Kidney capillary endothelial cell (primary cell): Measurements from ENCODE around the gene CCHCR1.
"Not testable (repeated sequence)": the region's sequence is repeated elsewhere in the genome, so short reads cannot be mapped to it uniquely, and the experiment has no call there.

Experiments used
- DNase-seq: peaks from one replicate; pipeline ENCODE4 v3.0.0-alpha.2; 2018; ENCODE audit warnings: low spot score

The CCHCR1 gene

GRCh38 chr6:31157513-31158139 is at the start of gene CCHCR1:
Gene CCHCR1, minus strand, starts transcription at chr6:31157802. Its CDS starts 202 bp downstream, at chr6:31157600.
- DNase-seq: no peak

DNA sequence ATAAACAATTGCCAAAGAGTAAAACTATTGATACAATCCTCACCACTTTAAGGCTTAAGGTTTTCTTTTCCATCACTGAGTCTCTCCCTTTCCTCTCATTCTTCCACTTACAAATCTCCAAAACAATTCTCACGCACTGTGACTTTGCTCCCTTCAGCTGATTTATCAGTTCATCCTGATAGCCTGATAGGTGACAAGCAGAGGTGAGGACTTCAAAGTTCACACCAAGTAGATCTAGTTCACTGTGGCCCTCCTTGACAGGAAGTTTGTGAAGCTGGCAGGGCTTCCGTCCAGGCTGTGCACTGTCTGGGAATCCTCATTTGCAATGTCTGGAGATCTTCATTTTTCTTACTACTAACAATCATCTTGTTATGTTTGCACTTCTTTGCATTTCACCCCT is 48.0 kb upstream of the CCHCR1 start:
- no peak for DNase-seq

DNA sequence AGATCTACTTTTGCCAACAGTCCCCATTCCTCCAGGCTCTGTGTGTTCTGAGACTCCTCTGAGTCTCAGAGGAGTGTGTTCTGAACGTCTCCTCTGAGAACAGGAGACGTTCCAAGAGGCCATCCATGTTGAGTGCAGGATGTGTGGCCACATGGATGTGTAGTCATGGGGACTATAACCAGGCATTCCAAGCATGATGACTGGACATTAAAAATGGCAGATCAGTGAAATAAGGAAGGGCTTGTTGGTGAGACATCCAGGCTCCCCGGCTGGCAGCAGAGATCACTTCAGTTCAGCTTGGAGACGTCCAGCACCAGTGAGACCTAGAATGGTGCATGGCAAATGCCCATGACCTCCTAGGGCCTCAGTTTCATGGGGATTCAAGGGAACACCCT is 47.1 kb upstream of the CCHCR1 start:
- DNase-seq: no peak

DNA sequence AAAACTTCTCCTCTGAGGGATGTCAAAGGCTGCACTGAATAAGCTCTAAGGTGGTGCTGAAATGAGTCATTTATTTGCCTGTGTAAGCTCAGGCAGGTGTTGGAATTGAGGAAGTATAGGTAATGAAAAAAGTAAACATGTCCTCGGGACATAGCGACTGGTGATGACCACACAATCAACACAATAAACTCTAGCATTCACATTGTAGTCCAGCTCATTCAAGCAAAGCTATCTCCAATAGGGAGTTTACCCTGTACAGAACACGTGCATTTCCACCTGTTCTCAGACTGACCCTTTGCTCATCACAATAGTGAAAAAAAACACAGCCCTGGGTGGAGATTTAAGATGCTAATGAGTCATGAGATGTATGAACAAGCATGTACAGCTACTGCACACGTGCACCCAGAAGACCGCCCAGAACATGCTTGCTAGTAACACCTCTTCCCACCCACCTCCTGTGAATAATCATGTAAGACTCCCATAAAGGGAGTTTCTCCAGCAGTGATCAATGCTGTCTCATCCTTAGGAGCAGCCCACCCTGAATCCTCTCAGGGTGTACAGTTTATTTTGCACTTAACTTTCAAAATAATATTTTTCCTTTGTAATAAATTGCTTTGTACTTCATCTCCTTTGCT is 45.9 kb upstream of the CCHCR1 start:
- DNase-seq: peak; percentile 73

- DNase-seq: no peak
Observed at GRCh38 chr6:31202259-31203166, 44.9 kb upstream of the CCHCR1 start.

- not testable (repeated sequence) for DNase-seq
Observed at GRCh38 chr6:31199105-31199452, 41.5 kb upstream of the CCHCR1 start.

DNA sequence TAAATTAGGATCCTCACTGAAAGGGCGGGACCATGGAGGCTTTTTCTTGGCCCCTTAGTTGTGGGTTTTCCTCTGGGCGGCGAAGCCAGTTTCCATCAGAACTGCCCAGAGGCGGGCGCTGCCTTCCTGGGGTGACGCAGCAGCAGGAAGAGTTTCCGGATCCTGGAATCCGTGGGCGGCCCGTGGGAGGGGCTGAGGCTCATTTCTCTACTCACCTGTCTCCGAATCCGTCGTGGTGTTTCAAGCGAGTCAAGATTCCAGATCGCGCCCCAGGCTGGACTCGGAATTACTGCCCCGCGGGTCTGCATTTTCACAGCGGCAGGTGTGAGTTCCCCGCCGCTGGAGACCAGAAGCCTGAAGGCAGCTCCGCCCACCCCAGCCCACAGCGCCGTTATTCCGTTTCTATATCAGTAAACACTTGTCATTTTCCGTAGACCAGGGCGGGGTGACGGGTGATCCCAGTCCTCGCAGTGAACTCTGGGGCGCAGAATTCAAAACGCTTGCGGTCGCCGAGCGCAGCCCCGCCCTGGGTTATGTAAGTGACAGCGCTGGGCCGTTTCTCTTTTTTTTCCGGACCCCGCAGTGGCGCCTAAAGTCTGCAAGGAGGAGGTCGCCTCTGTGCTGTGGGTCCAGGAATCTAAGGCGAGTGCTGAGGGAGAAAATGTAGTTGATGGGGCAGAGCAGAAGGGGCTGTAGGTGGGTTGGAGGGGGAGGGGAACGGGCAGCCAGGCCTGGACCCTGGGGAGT is 40.1 kb upstream of the CCHCR1 start:
- DNase-seq: peak; percentile 82

GRCh38 chr6:31196251-31197022 is 38.8 kb upstream of the CCHCR1 start:
- not testable (repeated sequence) for DNase-seq

GRCh38 chr6:31195308-31195979 is 37.8 kb upstream of the CCHCR1 start:
- not testable (repeated sequence) for DNase-seq

DNA sequence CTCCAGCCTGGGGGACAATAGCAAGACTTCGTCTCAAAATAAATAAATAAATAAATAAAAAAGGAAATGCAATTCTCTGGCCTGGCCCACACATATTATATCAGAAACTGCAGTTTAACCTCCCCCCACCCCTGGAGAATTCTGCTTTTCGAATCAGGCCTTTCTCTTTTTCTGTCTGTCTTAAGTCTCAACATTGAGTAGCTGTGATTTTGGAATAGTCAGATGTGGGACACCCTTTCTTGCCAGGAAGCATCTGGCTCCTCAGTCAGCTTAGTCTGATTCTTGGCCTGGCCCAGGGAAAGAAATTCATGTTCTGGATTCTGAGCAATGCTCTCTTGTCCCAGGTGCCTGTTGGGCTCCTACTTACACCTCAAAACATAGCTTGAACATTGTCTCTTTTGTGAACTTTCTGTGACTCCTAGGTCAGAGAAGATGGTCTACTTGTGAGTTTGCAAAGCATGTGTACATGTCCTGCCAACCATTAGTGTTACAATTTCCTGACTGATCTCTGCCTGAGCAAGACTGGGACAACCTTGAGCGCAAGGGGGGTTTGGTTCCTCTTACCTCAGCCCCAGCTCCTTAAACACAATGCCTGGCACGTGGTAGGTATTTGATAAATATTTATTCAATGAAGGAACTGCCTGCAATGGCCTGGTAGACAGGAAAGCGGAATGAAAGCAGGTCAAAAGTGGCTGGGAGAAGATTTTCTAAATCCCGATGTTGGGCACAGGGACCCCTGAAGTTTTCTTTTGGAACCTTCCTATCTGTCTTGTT is 36.6 kb upstream of the CCHCR1 start:
- DNase-seq: no peak

DNA sequence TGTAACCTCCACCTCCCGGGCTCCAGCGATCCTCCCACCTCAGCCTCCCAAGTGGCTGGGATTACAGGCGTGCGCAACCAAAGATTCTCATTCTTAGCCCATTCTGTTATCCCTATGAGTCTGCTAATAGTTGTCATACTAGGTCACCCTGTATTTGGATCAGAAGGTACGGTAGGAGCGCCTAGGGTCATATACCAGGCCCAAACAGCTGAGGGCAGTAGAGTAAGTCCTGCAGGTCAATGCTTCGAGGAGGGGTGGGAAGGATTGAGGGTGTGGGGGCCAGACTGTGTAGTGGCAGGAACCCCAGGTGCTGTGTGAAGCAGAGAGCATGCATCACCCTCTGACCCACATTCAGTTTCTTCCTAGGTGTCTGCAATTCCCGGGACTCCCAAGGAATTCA is 35.6 kb upstream of the CCHCR1 start:
- DNase-seq: no peak

GRCh38 chr6:31192431-31193105 is 35.0 kb upstream of the CCHCR1 start:
- peak; percentile 59 for DNase-seq

GRCh38 chr6:31190488-31190887 is 32.9 kb upstream of the CCHCR1 start:
- DNase-seq: no peak

DNA sequence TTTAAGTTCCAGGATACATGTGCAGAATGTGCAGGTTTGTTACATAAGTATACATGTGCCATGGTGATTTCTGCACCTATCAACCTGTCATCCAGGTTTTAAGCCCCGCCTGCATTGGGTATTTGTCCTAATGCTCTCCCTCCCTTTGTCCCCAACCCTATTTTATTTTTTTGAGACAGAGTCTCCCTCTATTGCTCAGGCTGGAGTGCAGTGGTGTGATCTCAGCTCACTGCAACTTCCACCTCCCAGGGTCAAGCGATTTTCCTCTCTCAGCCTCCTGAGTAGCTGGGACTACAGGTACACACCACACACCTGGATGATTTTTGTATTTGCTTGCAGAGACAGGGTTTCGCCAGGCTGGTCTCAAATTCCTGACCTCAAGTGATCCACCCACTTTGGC is 31.6 kb upstream of the CCHCR1 start:
- not testable (repeated sequence) for DNase-seq

DNA sequence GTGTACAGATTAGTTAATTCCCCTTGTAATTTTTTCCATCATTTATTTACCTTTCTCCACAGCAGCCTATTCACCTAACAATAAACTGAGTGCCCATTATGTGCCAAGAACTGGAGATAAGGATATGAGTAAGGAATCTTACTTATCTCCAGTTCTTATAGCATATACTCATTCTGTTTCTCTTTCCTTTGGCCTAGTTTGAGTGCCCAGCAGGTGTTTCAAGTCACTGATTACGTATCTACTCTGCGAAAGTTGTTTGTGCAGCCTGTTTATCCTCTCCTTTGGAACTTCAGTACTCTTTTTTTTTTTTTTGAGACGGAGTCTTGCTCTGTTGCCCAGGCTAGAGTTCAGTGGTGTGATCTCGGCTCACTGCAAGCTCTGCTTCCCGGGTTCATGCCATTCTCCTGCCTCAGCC is 30.2 kb upstream of the CCHCR1 start:
- no peak for DNase-seq

- DNase-seq: no peak
Observed at GRCh38 chr6:31186052-31186734, 28.6 kb upstream of the CCHCR1 start.

- DNase-seq: not testable (repeated sequence)
Observed at GRCh38 chr6:31185695-31186051, 28.1 kb upstream of the CCHCR1 start.

- not testable (repeated sequence) for DNase-seq
Observed at GRCh38 chr6:31183859-31184258, 26.3 kb upstream of the CCHCR1 start.

DNA sequence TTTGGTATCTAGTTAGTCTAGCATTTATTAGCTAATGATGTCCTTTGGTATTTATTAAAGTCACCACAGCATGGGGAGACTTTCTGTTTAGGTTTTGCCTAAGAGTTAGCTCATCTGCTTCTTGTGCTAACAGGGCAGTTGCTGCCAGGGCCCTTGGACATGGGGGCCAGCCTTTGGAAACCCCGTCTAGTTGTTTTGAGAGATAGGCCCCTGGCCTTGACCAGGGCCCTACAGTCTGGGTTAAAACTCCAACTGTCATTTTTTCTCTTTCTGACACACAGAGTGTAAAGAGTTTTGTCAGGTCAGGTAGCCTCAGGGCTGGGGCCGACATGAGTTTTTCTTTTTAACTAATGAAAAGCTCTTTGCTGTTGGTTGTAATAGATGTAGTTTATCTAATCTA is 25.7 kb upstream of the CCHCR1 start:
- not testable (repeated sequence) for DNase-seq
